Left ventricle myocardium superior (tissue), 1 donor: ENCODE data around the gene ASTN2. TPM values are rescaled to one million over a fixed set of nuclear protein-coding genes. Genes with fewer than 3 reads are reported as not detected.

Experiments used
- ATAC-seq: fragments of 200-7000 bp; cut with Tn5 transposase; one replicate; pipeline ENCODE4 v1.9.1; 2020; ENCODE audit warnings: mild to moderate bottlenecking, moderate library complexity
- DNase-seq: peaks from one replicate; pipeline ENCODE4 v3.0.0-alpha.2; 2020
- intact Hi-C: fragments of 100-400 bp; cut with micrococcal nuclease; formaldehyde crosslinking; loops from one replicate; pipeline ENCODE4 v1.11.0; 2022
- total RNA-seq: library from RNA; stranded (reverse); fragmentation: NEBNext Ultra II Directional; extraction: Animal tissue kit (Norgen Biotek cat#: 25700); gene quantifications from one replicate; pipeline ENCODE4 v1.2.1, GENCODE V29; 2021
- donor health status: DM: no; HTN: yes; CAD: no; lungs with severe emphysema.

ASTN2 gene
- total RNA-seq, 1 donor from 2014 or later = 11.3 TPM

- no peak for DNase-seq
- intact Hi-C loops = no loop called here
- no peak for ATAC-seq
Observed at GRCh38 chr9:116774421-116775180, 640.3 kb downstream of the ASTN2 start.

- no peak for DNase-seq
- no peak for ATAC-seq
- intact Hi-C loops = no loop called here
Observed at GRCh38 chr9:116767219-116767618, 647.6 kb downstream of the ASTN2 start.

GRCh38 chr9:116765011-116765410 is 649.8 kb downstream of the ASTN2 start:
- intact Hi-C loops = no loop called here
- ATAC-seq = no peak

GRCh38 chr9:116763770-116764169 is 651.1 kb downstream of the ASTN2 start:
- ATAC-seq (no peak), DNase-seq (no peak)
- intact Hi-C loops = no loop called here

More at GRCh38 chr9:116765011-116765410, 649.8 kb downstream of the ASTN2 start:
- DNase-seq = no peak

GRCh38 chr9:116760636-116761035 is 654.2 kb downstream of the ASTN2 start:
- intact Hi-C loops = no loop called here
- DNase-seq (no peak), ATAC-seq (no peak)

GRCh38 chr9:116757030-116757429 is 657.8 kb downstream of the ASTN2 start:
- ATAC-seq (no peak), DNase-seq (no peak)
- intact Hi-C loops = no loop called here

- intact Hi-C loops = no loop called here
- ATAC-seq = no peak
- DNase-seq = no peak
Observed at GRCh38 chr9:116753389-116753788, 661.5 kb downstream of the ASTN2 start.

GRCh38 chr9:116750510-116750909 is 664.3 kb downstream of the ASTN2 start:
- DNase-seq (no peak), ATAC-seq (no peak)
- intact Hi-C loops = no loop called here

GRCh38 chr9:116749772-116750171 is 665.1 kb downstream of the ASTN2 start:
- no peak for ATAC-seq
- no peak for DNase-seq
- intact Hi-C loops = no loop called here

GRCh38 chr9:116749176-116749575 is 665.7 kb downstream of the ASTN2 start:
- DNase-seq = no peak
- intact Hi-C loops = no loop called here
- ATAC-seq = no peak

- no peak for DNase-seq
- intact Hi-C loops = no loop called here
- ATAC-seq = no peak
Observed at GRCh38 chr9:116741742-116742141, 673.1 kb downstream of the ASTN2 start.

- DNase-seq (no peak), ATAC-seq (no peak)
- intact Hi-C loops = no loop called here
Observed at GRCh38 chr9:116741086-116741740, 673.6 kb downstream of the ASTN2 start.

- peak; percentile 75 for ATAC-seq
- intact Hi-C loops = loop anchor here (10.0 kb wide), 1 partner anchor 128 kb away; no protein-coding TSS in a partner anchor
- DNase-seq = peak; percentile 86
Observed at GRCh38 chr9:116737152-116737546, 677.7 kb downstream of the ASTN2 start.

GRCh38 chr9:116736399-116737151 is 678.3 kb downstream of the ASTN2 start:
- intact Hi-C loops = loop anchor here (10.0 kb wide), 1 partner anchor 128 kb away; no protein-coding TSS in a partner anchor
- no peak for ATAC-seq
- no peak for DNase-seq

GRCh38 chr9:116733010-116733641 is 681.7 kb downstream of the ASTN2 start:
- ATAC-seq (no peak), DNase-seq (no peak)
- intact Hi-C loops = loop anchor here (10.0 kb wide), 1 partner anchor 132 kb away; no protein-coding TSS in a partner anchor

GRCh38 chr9:116726602-116727001 is 688.3 kb downstream of the ASTN2 start:
- DNase-seq = no peak
- intact Hi-C loops = no loop called here
- no peak for ATAC-seq

- ATAC-seq = no peak
- intact Hi-C loops = no loop called here
Observed at GRCh38 chr9:116724123-116724522, 690.7 kb downstream of the ASTN2 start.

GRCh38 chr9:116721944-116722343 is 692.9 kb downstream of the ASTN2 start:
- ATAC-seq (no peak), DNase-seq (no peak)
- intact Hi-C loops = no loop called here

More at GRCh38 chr9:116724123-116724522, 690.7 kb downstream of the ASTN2 start:
- no peak for DNase-seq

GRCh38 chr9:116721411-116721810 is 693.4 kb downstream of the ASTN2 start:
- intact Hi-C loops = no loop called here
- DNase-seq = no peak
- ATAC-seq = no peak
